ENCODE measurements around the gene GCGR.
"Not testable (repeated sequence)": the region's sequence is repeated elsewhere in the genome, so short reads cannot be mapped to it uniquely, and the experiment has no call there.

Gene GCGR

GRCh38 chr17:81831957-81832607 lies 28.1 kb downstream of the GCGR start:
- DNase-seq (ENCODE audit: low read depth, low spot score): no peak

GRCh38 chr17:81832608-81833159 lies 28.7 kb downstream of the GCGR start:
- DNase-seq (ENCODE audit: low read depth, low spot score): no peak

GRCh38 chr17:81833160-81833920 lies 29.4 kb downstream of the GCGR start, which contains the start of gene MCRIP1:
TSS of gene MCRIP1 (minus strand) at chr17:81833291. CDS start at chr17:81824506, 8,785 bp downstream.
- DNase-seq (ENCODE audit: low read depth, low spot score): peak; percentile 65

GRCh38 chr17:81833921-81834830 lies 30.2 kb downstream of the GCGR start:
- DNase-seq (ENCODE audit: low read depth, low spot score): no peak

GRCh38 chr17:81834831-81835267 lies 30.9 kb downstream of the GCGR start, which contains the start of gene PPP1R27:
TSS of gene PPP1R27 (minus strand) at chr17:81835050. CDS start at chr17:81834953, 97 bp downstream.
- no peak for DNase-seq (ENCODE audit: low read depth, low spot score)

- no peak for DNase-seq (ENCODE audit: low read depth, low spot score)
Measured at GRCh38 chr17:81837641-81838040, 33.7 kb downstream of the GCGR start.

GRCh38 chr17:81838753-81839255 lies 34.9 kb downstream of the GCGR start:
- no peak for DNase-seq (ENCODE audit: low read depth, low spot score)

GRCh38 chr17:81839301-81839700 lies 35.4 kb downstream of the GCGR start:
- DNase-seq (ENCODE audit: low read depth, low spot score): no peak

GRCh38 chr17:81840059-81840458 lies 36.1 kb downstream of the GCGR start:
- DNase-seq (ENCODE audit: low read depth, low spot score): not testable (repeated sequence)

GRCh38 chr17:81840826-81841778 lies 37.2 kb downstream of the GCGR start:
- DNase-seq (ENCODE audit: low read depth, low spot score): no peak

GRCh38 chr17:81841866-81842265 lies 37.9 kb downstream of the GCGR start:
- no peak for DNase-seq (ENCODE audit: low read depth, low spot score)

- DNase-seq (ENCODE audit: low read depth, low spot score): no peak
Measured at GRCh38 chr17:81842378-81842724, 38.4 kb downstream of the GCGR start.

- DNase-seq (ENCODE audit: low read depth, low spot score): no peak
Measured at GRCh38 chr17:81842725-81843504, 39.0 kb downstream of the GCGR start.

GRCh38 chr17:81843713-81844326 lies 39.9 kb downstream of the GCGR start:
- DNase-seq (ENCODE audit: low read depth, low spot score): no peak

- no peak for DNase-seq (ENCODE audit: low read depth, low spot score)
Measured at GRCh38 chr17:81844327-81844851, 40.4 kb downstream of the GCGR start.

- no peak for DNase-seq (ENCODE audit: low read depth, low spot score)
Measured at GRCh38 chr17:81844887-81845286, 40.9 kb downstream of the GCGR start.

GRCh38 chr17:81845361-81845760 lies 41.4 kb downstream of the GCGR start:
- no peak for DNase-seq (ENCODE audit: low read depth, low spot score)

- DNase-seq (ENCODE audit: low read depth, low spot score): no peak
Measured at GRCh38 chr17:81845881-81846742, 42.2 kb downstream of the GCGR start.
